ENCODE data around the gene UBALD2.

DNA sequence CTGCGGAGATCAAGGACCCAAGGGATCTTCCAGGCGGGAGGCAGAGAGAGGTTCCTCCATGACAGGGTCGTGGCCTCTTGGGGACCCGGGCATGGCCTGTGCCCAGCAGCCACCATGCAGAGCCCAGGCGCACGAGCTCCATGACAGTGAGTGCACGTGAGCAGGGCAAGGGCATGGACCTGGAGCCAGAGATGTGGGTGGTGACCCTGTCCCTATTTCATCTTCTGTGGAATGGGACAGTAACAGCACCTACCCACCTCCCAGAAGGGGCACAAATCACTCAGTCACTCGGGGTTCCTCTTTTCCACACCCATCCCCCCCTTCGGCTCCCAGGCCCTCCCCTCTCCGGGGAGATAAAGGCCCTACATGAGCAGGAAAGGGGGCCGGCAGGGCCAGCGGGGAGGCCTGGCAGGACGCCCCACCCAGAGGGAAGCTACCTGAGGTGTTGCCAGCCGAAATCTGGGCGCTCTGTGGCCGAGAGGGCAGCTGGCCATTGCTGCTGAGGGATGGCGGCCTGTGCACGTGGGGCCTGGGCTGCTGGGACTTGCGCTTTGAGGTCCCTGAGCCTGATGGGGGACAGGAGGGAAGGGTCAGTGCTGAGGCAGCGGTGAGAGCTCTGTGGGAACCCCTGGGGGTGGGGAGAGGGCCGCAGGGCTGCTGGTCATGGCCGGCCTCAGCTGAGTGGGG lies 10.4 kb downstream of the UBALD2 start:
- TF ChIP-seq, protein P1, sequence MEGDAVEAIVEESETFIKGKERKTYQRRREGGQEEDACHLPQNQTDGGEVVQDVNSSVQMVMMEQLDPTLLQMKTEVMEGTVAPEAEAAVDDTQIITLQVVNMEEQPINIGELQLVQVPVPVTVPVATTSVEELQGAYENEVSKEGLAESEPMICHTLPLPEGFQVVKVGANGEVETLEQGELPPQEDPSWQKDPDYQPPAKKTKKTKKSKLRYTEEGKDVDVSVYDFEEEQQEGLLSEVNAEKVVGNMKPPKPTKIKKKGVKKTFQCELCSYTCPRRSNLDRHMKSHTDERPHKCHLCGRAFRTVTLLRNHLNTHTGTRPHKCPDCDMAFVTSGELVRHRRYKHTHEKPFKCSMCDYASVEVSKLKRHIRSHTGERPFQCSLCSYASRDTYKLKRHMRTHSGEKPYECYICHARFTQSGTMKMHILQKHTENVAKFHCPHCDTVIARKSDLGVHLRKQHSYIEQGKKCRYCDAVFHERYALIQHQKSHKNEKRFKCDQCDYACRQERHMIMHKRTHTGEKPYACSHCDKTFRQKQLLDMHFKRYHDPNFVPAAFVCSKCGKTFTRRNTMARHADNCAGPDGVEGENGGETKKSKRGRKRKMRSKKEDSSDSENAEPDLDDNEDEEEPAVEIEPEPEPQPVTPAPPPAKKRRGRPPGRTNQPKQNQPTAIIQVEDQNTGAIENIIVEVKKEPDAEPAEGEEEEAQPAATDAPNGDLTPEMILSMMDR (conservative IDR thresholded peaks at IDR 0.05; ENCODE audit: low read length), result no peak
- TF ChIP-seq EZH2phosphoT487 (IDR thresholded peaks at IDR 0.05; ENCODE audit: borderline replicate concordance, low read depth, low read length), result no peak
